K562 (cell line): ENCODE measurements around the gene NAE1.

Experiments used
- DMBX1 ChIP-seq: fragments of 250-450 bp; sonication (Bioruptor Pico); IDR thresholded peaks from 2 replicates; pipeline ENCODE4 v1.8.0; 2022; ENCODE audit warnings: inconsistent platforms, mild to moderate bottlenecking, moderate library complexity, borderline replicate concordance
- FOXJ2 ChIP-seq: fragments of 200-800 bp; sonication (Bioruptor generic); IDR thresholded peaks from 2 replicates; pipeline ENCODE4 v1.6.1; 2016; ENCODE audit warnings: missing genetic modification characterization, missing compliant biosample characterization
- FOXK1 ChIP-seq: sonication (generic); formaldehyde crosslinking; IDR thresholded peaks from 2 replicates; pipeline ENCODE4 v1.8.0; 2022; ENCODE audit warnings: missing genetic modification reagents, mild to moderate bottlenecking, borderline replicate concordance
- GABPA ChIP-seq: fragments of 200-800 bp; sonication (Bioruptor generic); conservative IDR thresholded peaks from 2 replicates; pipeline ENCODE4 v1.6.1; 2016; ENCODE audit warnings: low read depth, missing genetic modification characterization, missing compliant biosample characterization
- POLR2A ChIP-seq: fragments of 450-650 bp; conservative IDR thresholded peaks from 2 replicates; pipeline ENCODE4 v1.6.1; 2016
- TOE1 ChIP-seq, 2 experiments: fragments of 450-650 bp in 1 of 2; sonication (generic) in 1 of 2; formaldehyde crosslinking in 1 of 2; IDR thresholded peaks; 2 replicates each; pipeline versions ENCODE4 v1.7.1 to v1.8.0; 2016 to 2022; ENCODE audit warnings: borderline replicate concordance in 2 of 2, mild to moderate bottlenecking in 2 of 2, antibody characterized with exemption in 1 of 2, inconsistent platforms in 1 of 2, low read depth in 1 of 2, missing genetic modification reagents in 1 of 2, moderate library complexity in 1 of 2
- TF ChIP-seq, protein P1 (sequence below): fragments of 250-450 bp; sonication (Bioruptor Pico); IDR thresholded peaks from 2 replicates; pipeline ENCODE4 v1.8.0; 2022; ENCODE audit warnings: moderate library complexity, mild to moderate bottlenecking, inconsistent platforms
- TF ChIP-seq, protein P2 (sequence below): conservative IDR thresholded peaks from 2 replicates; pipeline ENCODE4 v1.6.1; 2011; ENCODE audit warnings: low read depth, mild to moderate bottlenecking, low read length; ENCODE audit not compliant: control insufficient read depth

DNA sequence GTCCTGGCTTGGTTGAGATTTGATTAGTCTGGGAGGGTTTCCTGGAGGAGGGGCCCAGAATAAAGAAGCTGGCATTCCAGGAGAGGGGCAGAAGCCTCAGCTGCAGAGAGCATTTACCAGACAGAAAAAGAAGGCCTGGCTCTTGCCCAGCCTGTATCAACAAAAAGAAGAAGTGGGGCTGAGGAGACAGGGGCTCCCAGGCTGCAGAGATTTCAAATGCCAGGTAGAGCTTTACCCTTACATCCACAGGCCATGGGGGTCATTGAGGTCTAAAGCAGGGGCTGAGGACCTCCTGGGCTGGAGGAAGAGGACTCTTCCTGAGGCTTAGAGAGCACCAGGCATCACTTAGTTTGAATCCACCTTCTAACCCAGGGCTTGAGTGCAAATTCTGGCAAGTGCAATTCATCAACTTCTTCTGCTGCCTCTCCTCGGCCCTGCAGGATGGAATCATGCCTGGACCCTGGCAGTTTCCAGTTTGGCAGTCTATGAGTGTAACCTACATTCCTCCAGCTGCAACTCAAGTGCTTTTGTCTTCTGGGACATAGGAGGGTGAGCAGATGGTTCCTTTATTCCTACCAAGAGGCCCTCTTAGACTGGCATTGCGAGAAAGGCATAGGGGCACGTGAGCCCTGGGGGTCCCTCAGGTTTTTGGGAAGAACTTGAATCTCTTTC lies 28.8 kb upstream of the NAE1 start:
- TF ChIP-seq GABPA (tag) (no peak), POLR2A (no peak), DMBX1 (CRISPR knock-in tag) (no peak), TOE1 (IDR thresholded peaks at IDR 0.05; ENCODE audit: borderline replicate concordance) (no peak), TOE1 (CRISPR knock-in tag; IDR thresholded peaks at IDR 0.05; ENCODE audit: borderline replicate concordance, low read depth) (no peak), FOXJ2 (no peak), FOXK1 (CRISPR knock-in tag) (no peak)
- TF ChIP-seq, protein P1, sequence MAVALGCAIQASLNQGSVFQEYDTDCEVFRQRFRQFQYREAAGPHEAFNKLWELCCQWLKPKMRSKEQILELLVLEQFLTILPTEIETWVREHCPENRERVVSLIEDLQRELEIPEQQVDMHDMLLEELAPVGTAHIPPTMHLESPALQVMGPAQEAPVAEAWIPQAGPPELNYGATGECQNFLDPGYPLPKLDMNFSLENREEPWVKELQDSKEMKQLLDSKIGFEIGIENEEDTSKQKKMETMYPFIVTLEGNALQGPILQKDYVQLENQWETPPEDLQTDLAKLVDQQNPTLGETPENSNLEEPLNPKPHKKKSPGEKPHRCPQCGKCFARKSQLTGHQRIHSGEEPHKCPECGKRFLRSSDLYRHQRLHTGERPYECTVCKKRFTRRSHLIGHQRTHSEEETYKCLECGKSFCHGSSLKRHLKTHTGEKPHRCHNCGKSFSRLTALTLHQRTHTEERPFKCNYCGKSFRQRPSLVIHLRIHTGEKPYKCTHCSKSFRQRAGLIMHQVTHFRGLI: no peak
- TF ChIP-seq, protein P2, sequence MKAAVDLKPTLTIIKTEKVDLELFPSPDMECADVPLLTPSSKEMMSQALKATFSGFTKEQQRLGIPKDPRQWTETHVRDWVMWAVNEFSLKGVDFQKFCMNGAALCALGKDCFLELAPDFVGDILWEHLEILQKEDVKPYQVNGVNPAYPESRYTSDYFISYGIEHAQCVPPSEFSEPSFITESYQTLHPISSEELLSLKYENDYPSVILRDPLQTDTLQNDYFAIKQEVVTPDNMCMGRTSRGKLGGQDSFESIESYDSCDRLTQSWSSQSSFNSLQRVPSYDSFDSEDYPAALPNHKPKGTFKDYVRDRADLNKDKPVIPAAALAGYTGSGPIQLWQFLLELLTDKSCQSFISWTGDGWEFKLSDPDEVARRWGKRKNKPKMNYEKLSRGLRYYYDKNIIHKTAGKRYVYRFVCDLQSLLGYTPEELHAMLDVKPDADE: no peak
